ENCODE results near the gene SPANXN3. TPM values are rescaled to one million over a fixed set of nuclear protein-coding genes. Genes with fewer than 3 reads are reported as not detected.

The SPANXN3 gene
- not detected in 2 replicates for total RNA-seq

GRCh38 chrX:143517375-143517774 is at the start of gene SPANXN3:
TSS of gene SPANXN3 (minus strand) at chrX:143517475. CDS start at chrX:143517391, 84 bp downstream.

Other genes with a start within 250 kb of the SPANXN3 start
- gene SLITRK4, start 118.6 kb upstream of the SPANXN3 start, total RNA-seq, result 2.5 and 3.9 TPM in 2 replicates
- not detected in 2 replicates for gene SPANXN2, start 203.3 kb upstream of the SPANXN3 start, total RNA-seq

Data from vein endothelial cell (primary cell).